Endometrial microvascular endothelial cells (primary cell): ENCODE data around the gene ZC2HC1B. TPM values are rescaled to one million over a fixed set of nuclear protein-coding genes. Genes with fewer than 3 reads are reported as not detected.
"Not testable (repeated sequence)": the region's sequence is repeated elsewhere in the genome, so short reads cannot be mapped to it uniquely, and the experiment has no call there.

Experiments
- in situ Hi-C: cut with HindIII; loops from 2 replicates; pipeline ENCODE4 v1.10.0; 2017; ENCODE audit warnings: low sequenced_read_pairs, low pct_unique_long_range_greater_than_20kb; ENCODE audit errors: inconsistent ontology term
- total RNA-seq: library from RNA; depleted of rRNA; stranded (reverse); fragments of >200 nt; gene quantifications from one replicate; pipeline ENCODE4 v1.2.3, GENCODE V29; 2015; ENCODE audit errors: inconsistent ontology term

ZC2HC1B gene, protein sequence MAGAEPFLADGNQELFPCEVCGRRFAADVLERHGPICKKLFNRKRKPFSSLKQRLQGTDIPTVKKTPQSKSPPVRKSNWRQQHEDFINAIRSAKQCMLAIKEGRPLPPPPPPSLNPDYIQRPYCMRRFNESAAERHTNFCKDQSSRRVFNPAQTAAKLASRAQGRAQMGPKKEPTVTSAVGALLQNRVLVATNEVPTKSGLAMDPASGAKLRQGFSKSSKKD
- not detected for total RNA-seq

GRCh38 chr6:143864234-143864633, at the start of gene ZC2HC1B:
Gene ZC2HC1B (plus strand): TSS chr6:143864474. CDS start chr6:143864540, 66 bp downstream.
- in situ Hi-C loops: no loop called here

DNA sequence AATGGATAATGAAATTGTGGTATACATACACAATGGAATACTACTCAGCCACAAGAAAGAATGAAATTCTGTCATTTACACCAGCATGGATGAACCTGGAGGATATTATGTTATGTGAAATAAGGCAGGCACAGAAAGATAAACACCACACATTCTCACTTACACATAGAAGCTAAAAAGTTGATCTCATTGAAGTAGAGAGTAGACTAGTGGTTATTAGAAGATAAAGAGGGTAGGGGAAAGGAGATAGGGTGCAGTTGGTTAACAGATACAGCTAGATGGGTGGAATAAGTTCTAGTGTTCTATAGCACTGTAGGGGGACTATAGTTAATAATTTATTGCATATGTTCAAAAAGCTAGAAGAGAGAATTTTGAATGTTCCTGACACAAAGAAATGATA, 46.7 kb upstream of the ZC2HC1B start:
- in situ Hi-C loops: no loop called here

GRCh38 chr6:143821359-143821758, 42.9 kb upstream of the ZC2HC1B start:
- in situ Hi-C loops: loop anchor here (5.0 kb wide), 1 partner anchor 64 kb away; no protein-coding TSS in a partner anchor

- in situ Hi-C loops: loop anchor here (5.0 kb wide), 1 partner anchor 65 kb away; no protein-coding TSS in a partner anchor
Observed at GRCh38 chr6:143822584-143823024, 41.7 kb upstream of the ZC2HC1B start.

DNA sequence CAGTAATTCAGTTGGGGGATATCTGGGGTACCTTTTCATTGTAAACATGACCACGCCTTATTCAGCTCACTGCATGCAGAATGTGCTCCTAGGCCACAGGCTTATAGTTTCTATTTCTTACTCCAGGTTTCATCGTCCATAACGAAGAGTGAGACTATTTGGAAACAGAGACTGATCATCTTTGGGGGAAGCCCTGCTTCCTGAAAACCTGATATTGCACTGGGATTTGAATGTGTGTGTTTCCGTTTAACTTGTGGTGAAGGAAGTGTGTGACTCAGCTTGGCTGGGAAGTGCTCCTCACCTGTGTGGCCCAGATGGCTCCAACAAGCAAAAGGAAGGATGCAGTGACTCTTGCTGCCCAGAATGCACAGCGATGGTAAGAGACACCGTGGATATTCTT, 40.7 kb upstream of the ZC2HC1B start:
- in situ Hi-C loops: loop anchor here (5.0 kb wide), 1 partner anchor 66 kb away; no protein-coding TSS in a partner anchor

DNA sequence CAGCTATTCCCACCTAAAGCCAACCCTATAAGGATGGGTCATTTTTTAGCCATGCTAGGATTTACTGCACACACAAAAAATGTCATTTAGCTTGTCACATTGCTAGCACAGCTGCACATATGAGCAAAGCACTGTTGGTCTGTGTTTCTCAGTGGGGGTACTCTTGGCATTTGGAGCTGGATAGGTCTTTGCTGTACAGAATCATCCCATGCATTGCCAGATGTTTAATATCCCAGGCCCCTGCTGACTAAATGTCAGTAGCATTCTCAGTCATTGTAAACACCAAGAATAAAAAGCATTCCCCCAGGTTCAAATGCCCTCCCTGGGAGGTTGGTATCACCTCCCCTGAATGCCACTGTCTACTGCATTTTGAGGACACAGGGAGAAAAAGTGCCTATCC, 35.7 kb upstream of the ZC2HC1B start:
- in situ Hi-C loops: no loop called here

GRCh38 chr6:143836150-143836549, 28.1 kb upstream of the ZC2HC1B start:
- in situ Hi-C loops: no loop called here

GRCh38 chr6:143838395-143838794, 25.9 kb upstream of the ZC2HC1B start:
- in situ Hi-C loops: no loop called here

- in situ Hi-C loops: no loop called here
Observed at GRCh38 chr6:143839196-143839595, 25.1 kb upstream of the ZC2HC1B start.

- in situ Hi-C loops: no loop called here
Observed at GRCh38 chr6:143840595-143841265, 23.5 kb upstream of the ZC2HC1B start.

DNA sequence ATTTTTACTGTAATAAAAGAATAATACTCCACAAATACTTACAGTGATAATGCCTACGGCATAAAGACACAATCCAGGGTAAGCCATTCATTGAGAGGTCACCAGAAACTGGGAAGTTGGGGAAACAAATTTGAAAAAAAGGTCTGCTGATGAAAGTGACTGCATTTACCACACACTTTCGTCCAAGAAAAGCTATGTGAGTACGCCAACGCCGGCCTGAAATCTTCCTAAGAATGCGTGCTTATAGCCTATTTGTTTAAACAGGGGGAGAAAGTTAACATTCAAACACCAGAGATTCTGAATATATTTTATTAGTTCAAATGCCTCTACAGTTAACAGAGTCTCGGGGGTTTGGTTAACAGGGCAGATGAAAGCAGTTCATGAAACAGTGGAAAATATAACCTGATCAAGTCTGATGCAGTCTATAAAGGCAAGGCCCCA, 21.8 kb upstream of the ZC2HC1B start:
- in situ Hi-C loops: no loop called here

GRCh38 chr6:143842902-143843676, 21.2 kb upstream of the ZC2HC1B start, which contains the start of gene LTV1:
Gene LTV1 (plus strand): TSS chr6:143843338. CDS start chr6:143843478, 140 bp downstream.
- in situ Hi-C loops: no loop called here

DNA sequence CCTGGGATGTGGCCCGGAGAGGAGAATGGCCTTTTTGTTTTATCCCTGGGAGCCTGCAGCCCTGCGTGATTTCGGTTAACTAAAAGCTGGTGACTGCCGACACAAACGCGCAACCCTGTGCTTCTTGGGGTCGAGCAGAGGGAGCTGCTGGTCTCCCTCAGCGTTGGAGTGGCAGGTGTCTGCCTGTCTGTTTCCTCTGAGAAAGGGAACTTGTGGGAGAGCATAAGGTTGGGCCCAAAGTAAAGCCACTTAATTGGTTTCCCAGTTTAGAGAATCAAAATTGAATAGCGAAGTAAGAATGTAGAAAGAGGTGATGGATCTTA, 20.6 kb upstream of the ZC2HC1B start:
- in situ Hi-C loops: no loop called here

GRCh38 chr6:143844006-143844405, 20.3 kb upstream of the ZC2HC1B start:
- in situ Hi-C loops: no loop called here

- in situ Hi-C loops: no loop called here
Observed at GRCh38 chr6:143845033-143845432, 19.2 kb upstream of the ZC2HC1B start.

GRCh38 chr6:143851706-143852105, 12.6 kb upstream of the ZC2HC1B start:
- in situ Hi-C loops: not testable (repeated sequence)

- in situ Hi-C loops: not testable (repeated sequence)
Observed at GRCh38 chr6:143855057-143855456, 9.2 kb upstream of the ZC2HC1B start.

GRCh38 chr6:143856762-143857161, 7.5 kb upstream of the ZC2HC1B start:
- in situ Hi-C loops: not testable (repeated sequence)

GRCh38 chr6:143857651-143858050, 6.6 kb upstream of the ZC2HC1B start:
- in situ Hi-C loops: no loop called here
